Measurements from ENCODE around the gene SEPTIN5.

The SEPTIN5 gene

DNA sequence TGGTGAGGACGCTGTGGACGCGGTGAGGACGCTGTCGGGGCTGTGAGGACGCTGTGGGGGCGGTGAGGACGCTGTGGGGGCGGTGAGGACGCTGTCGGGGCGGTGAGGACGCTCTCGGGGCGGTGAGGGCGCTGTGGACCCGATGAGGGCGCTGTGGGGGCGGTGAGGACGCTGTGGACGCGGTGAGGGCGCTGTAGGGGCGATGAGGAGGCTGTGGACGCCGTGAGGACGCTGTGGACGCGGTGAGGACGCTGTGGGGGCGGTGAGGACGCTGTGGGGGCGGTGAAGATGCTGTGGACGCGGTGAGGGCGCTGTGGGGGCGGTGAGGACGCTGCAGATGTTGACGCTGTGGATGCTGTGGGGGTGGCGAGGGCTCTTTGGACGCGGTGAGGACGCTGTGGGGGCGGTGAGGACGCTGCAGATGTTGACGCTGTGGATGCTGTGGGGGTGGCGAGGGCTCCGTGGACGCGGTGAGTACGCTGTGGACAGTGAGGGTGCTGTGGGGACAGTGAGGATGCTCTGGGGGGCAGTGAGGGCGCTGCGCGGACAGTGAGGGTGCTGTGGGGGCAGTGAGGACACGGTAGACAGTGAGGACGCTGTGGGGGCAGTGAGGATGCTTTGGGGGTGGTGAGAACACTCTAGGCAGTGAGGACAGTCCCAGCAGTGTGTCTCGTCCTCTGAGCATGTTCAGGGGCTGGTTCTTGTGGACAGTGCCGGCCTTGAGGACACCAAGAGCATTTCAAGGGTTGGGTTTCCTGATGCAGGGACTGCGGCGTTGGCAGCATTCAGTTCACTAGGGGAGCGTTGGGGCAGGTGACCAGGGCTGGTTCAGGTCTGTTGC, 13.2 kb downstream of the SEPTIN5 start:
- TF ChIP-seq CTCF (conservative IDR thresholded peaks at IDR 0.05): no peak
- no peak overlapping the region for H3K27ac ChIP-seq

DNA sequence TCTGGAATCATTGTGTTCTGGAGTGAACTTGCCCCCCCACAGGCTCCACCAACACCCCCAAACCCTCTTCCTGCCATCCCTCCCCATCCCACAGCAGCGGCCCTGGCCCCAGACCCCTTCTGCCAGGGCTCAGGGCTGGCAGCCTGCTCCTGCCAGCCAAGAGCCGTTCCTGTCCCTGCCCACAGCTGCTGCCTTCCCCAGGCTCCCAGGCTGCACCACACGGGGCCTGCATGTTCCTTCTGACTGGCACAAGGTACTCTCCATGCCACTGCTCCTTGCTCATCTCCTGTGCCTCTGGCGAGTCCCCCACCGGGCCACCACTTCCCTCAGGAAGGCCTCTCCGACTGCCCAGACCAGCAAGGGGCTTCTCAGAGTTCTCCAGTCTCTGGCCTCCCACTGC, 14.0 kb downstream of the SEPTIN5 start:
- no peak overlapping the region for H3K27ac ChIP-seq
- no peak for TF ChIP-seq CTCF (conservative IDR thresholded peaks at IDR 0.05)

GRCh38 chr22:19728836-19729235, 14.5 kb downstream of the SEPTIN5 start:
- no peak for TF ChIP-seq CTCF (conservative IDR thresholded peaks at IDR 0.05)
- H3K27ac ChIP-seq: no peak overlapping the region

DNA sequence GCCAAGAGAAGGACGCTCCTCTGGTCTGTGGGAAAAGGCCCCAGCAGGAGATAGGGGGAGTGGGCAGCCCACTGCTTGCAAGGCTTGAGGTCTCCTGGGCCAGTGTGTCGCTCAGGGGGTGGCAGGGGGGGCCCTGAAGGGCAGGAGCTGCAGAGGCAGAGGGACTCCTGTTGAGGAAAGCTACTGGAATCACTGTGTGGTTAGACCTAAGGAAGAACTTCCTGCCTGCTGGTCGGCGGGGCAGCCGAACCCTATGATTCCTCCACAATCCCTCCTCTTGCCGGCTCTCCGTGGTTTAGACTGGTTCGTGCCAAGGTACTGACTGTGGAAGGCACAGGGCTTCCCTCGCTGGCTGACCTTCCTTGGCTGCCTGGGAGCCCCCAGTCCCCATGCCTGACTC, 15.2 kb downstream of the SEPTIN5 start:
- TF ChIP-seq CTCF (conservative IDR thresholded peaks at IDR 0.05): no peak
- H3K27ac ChIP-seq: no peak overlapping the region

- TF ChIP-seq CTCF (conservative IDR thresholded peaks at IDR 0.05): 0 out of 2 replicates have a peak, but pooled peaks have one; percentile 6
- H3K27ac ChIP-seq: peak overlapping the region; percentile 57; the same call in 1 of the 2 replicates
Observed at GRCh38 chr22:19730198-19730597, 15.9 kb downstream of the SEPTIN5 start.

DNA sequence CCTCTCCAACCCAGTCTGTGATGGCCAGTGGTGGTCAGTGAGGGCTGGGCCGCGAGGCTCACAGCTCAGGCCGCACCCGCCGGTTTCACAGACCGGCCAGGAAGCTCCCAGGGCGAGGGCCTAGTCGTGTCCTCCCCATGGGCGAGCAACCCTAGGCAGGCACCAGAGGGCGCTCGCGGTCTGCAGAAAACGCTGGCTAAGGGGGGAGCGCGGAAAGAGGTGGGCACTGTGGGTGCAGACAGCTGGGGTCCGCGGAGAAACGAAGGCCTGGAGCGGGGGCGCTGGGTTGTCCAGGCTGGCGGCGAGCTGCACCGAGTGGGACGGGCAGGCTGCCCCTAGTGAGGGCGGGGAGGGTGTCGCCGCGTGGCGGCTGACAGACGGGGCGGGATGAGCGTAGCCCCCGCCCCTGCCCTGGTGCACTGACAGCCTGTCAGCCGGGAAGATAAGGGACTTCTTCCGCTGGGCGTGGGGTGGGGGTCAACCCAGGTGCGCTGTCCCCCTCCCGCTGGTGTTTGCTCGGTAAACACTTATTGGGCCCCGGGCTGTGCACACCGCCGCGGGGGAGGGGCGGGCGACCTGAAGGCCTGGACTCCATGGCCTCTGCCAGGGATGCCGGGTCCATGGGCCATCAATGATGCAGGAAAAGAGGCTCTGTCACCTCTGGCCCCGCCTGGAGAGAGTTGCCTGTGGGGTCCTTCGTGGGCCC, 16.5 kb downstream of the SEPTIN5 start:
- H3K27ac ChIP-seq: peak overlapping the region; percentile 57; the same call in 1 of the 2 replicates
- peak; percentile 97 for TF ChIP-seq CTCF (conservative IDR thresholded peaks at IDR 0.05)

DNA sequence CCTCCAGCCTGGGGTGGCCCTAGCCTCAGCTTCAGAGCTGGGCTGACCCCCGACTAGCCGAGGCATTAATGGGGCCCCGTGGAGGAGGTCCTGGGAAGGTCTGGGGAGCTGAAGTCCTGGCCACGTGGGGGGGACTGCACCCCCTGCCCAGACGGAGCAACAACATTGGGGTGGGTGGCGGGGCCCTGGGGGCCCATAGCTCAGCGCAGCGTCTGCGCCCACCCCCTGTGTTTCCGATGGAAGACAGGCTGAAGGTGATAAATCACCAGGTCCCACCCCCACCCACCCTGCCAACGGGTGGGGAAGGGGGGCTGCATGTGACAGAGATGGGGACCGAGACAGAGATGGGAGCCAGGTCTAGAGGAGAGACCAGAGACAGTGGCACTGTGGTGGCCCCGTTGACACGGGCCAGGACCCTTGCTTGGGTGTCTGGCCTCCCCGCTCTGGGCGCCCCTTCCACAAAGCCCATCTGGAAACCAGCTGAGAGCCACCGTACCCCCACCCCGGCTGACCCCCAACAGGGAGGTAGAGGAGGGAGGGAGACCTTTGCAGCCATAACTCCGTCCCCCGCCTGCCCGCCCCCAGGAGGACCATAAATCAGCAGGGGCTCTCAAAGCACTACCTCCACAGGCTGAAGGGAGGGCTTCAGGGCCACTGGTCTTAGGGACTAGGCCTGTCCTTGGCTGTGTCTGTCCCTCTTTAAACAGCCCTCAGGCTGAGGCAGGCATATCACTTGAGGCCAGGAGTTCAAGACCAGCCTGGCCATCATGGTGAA, 17.2 kb downstream of the SEPTIN5 start:
- H3K27ac ChIP-seq: peak overlapping the region; percentile 57; the same call in 1 of the 2 replicates
- TF ChIP-seq CTCF (conservative IDR thresholded peaks at IDR 0.05): no peak
